Lower lobe of right lung (tissue), 2 donors: ENCODE results near the gene RASSF9. TPM values are rescaled to one million over a fixed set of nuclear protein-coding genes. Genes with fewer than 3 reads are reported as not detected.

Experiments used
- ATAC-seq, 2 donors: fragments of 200-7000 bp; cut with Tn5 transposase; one replicate each; pipeline ENCODE4 v1.9.1; 2020 to 2022; ENCODE audit warnings: mild to moderate bottlenecking in 2 of 2, moderate library complexity in 2 of 2
- DNase-seq: peaks from one replicate; pipeline ENCODE4 v3.0.0-alpha.2; 2020
- H3K27ac ChIP-seq: fragments of 200-600 bp; one replicate; pipeline ENCODE4 v1.8.0; 2022
- H3K27me3 ChIP-seq: fragments of 200-600 bp; one replicate; pipeline ENCODE4 v1.8.0; 2022; ENCODE audit warnings: low read depth
- H3K36me3 ChIP-seq: fragments of 200-600 bp; one replicate; pipeline ENCODE4 v1.8.0; 2022; ENCODE audit warnings: mild to moderate bottlenecking
- H3K4me1 ChIP-seq: fragments of 200-600 bp; one replicate; pipeline ENCODE4 v1.8.0; 2022
- H3K4me3 ChIP-seq: fragments of 200-600 bp; one replicate; pipeline ENCODE4 v1.8.0; 2022; ENCODE audit warnings: mild to moderate bottlenecking
- H3K9me3 ChIP-seq: fragments of 200-600 bp; one replicate; pipeline ENCODE4 v1.8.0; 2022
- CTCF ChIP-seq: fragments of 200-600 bp; IDR thresholded peaks from one replicate; pipeline ENCODE4 v1.8.0; 2022; ENCODE audit warnings: antibody characterized with exemption, mild to moderate bottlenecking
- intact Hi-C: fragments of 100-400 bp; cut with DNase I; formaldehyde crosslinking; loops from one replicate; pipeline ENCODE4 v1.11.0; 2022
- total RNA-seq: library from RNA; stranded (reverse); fragmentation: NEBNext Ultra II Directional; extraction: Animal tissue kit (Norgen Biotek cat#: 25700); gene quantifications from one replicate; pipeline ENCODE4 v1.2.1, GENCODE V29; 2021
- donor health status: DM: no; HTN: yes; CAD: no; lungs with severe emphysema.

Gene RASSF9
- total RNA-seq, 1 donor from 2014 or later = 11.0 TPM

GRCh38 chr12:85794531-85794930 lies 41.7 kb downstream of the RASSF9 start:
- DNase-seq (no peak), ATAC-seq (no peak)
- no peaks in the 10 kb centered on the region for H3K4me1 ChIP-seq
- no peaks in the 10 kb centered on the region for H3K36me3 ChIP-seq
- H3K27ac ChIP-seq = no peak overlapping the region
- intact Hi-C loops = no loop called here
- no peaks in the 10 kb centered on the region for H3K9me3 ChIP-seq
- no peaks in the 10 kb centered on the region for H3K27me3 ChIP-seq
- TF ChIP-seq CTCF = no peak
- H3K4me3 ChIP-seq = no peak overlapping the region

GRCh38 chr12:85784096-85784720 lies 52.0 kb downstream of the RASSF9 start:
- no peak for TF ChIP-seq CTCF
- Histone ChIP-seq H3K27me3 (no peaks in the 10 kb centered on the region), H3K4me1 (no peaks in the 10 kb centered on the region), H3K9me3 (no peaks in the 10 kb centered on the region), H3K36me3 (no peaks in the 10 kb centered on the region), H3K27ac (no peak overlapping the region), H3K4me3 (no peak overlapping the region)
- DNase-seq (no peak), ATAC-seq (no peak)
- intact Hi-C loops = no loop called here

GRCh38 chr12:85782711-85783110 lies 53.5 kb downstream of the RASSF9 start:
- intact Hi-C loops = no loop called here
- no peak for ATAC-seq
- no peak for DNase-seq
- Histone ChIP-seq H3K4me3 (no peak overlapping the region), H3K27me3 (no peaks in the 10 kb centered on the region), H3K9me3 (no peaks in the 10 kb centered on the region), H3K36me3 (no peaks in the 10 kb centered on the region), H3K4me1 (no peaks in the 10 kb centered on the region), H3K27ac (no peak overlapping the region)
- TF ChIP-seq CTCF = no peak

GRCh38 chr12:85781766-85782165 lies 54.4 kb downstream of the RASSF9 start:
- no peaks in the 10 kb centered on the region for H3K4me1 ChIP-seq
- H3K36me3 ChIP-seq = no peaks in the 10 kb centered on the region
- intact Hi-C loops = no loop called here
- no peak overlapping the region for H3K4me3 ChIP-seq
- DNase-seq (no peak), ATAC-seq (no peak)
- no peaks in the 10 kb centered on the region for H3K27me3 ChIP-seq
- H3K9me3 ChIP-seq = no peaks in the 10 kb centered on the region
- TF ChIP-seq CTCF = no peak
- no peak overlapping the region for H3K27ac ChIP-seq

- H3K4me3 ChIP-seq = no peak overlapping the region
- H3K27ac ChIP-seq = no peak overlapping the region
- no peaks in the 10 kb centered on the region for H3K4me1 ChIP-seq
- no peak for ATAC-seq
- DNase-seq = no peak
- TF ChIP-seq CTCF = no peak
- intact Hi-C loops = no loop called here
- H3K9me3 ChIP-seq = no peaks in the 10 kb centered on the region
- no peaks in the 10 kb centered on the region for H3K36me3 ChIP-seq
- H3K27me3 ChIP-seq = no peaks in the 10 kb centered on the region
Observed at GRCh38 chr12:85779768-85780167, 56.4 kb downstream of the RASSF9 start.
